ENCODE results near the gene HSP90AA1.
A peak's percentile ranks its signal among the peaks of the same experiment; 100 is the strongest.
"Not testable (repeated sequence)": the region's sequence is repeated elsewhere in the genome, so short reads cannot be mapped to it uniquely, and the experiment has no call there.

The HSP90AA1 gene

GRCh38 chr14:102074415-102074964 is 12.4 kb downstream of the HSP90AA1 start:
- Mint-ChIP-seq H3K36me3 (ENCODE audit: insufficient read depth) (peaks cover 19% of the 10 kb centered on the region), H3K9me3 (no peaks in the 10 kb centered on the region), H3K4me3 (no peak overlapping the region), H3K4me1 (ENCODE audit: low read depth in 2 of 2) (peaks cover 17 to 18% of the 10 kb centered on the region in 2 donors), H3K27ac (peak overlapping the region in 1 of 2 donors; percentile 41), H3K27me3 (no peaks in the 10 kb centered on the region)
- DNase-seq = no peak
- ATAC-seq (replicated peaks) = no peak

DNA sequence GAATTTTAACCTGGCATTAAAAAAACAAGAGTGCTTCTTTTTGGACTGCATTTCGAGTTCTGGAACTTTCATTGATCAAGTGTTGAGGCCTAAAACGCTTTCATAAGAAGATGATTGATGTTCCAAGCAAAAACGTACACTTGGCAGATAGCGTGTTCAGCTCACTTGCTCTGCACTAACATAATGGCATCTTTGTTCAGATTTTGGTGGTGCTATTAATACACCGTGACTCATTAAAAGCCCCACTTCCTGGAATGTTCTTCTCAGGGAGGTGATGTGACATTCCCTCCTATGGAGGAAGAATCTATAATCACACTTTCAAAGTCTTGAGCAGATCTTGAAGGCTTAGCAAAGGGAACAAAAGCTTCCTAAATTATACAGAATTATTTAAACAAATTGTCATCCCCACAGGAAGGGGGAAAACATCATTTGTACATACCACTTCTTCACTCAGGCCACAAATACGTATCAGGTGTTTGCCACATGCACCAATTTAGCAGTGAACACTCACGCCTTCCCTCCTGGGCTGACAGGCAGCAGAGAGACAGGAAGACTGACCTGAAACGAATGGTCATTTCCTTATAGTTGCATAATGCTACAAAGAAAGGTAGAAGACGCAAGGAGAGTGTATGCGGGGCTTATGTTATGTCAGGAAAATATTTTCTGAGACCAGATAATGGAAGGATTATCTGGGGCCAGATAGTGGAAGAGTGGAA is 15.4 kb downstream of the HSP90AA1 start:
- peaks cover 12 to 16% of the 10 kb centered on the region in 2 donors for H3K4me1 Mint-ChIP-seq (ENCODE audit: low read depth in 2 of 2)
- peak overlapping the region in 1 of 2 donors; percentile 28 for H3K27ac Mint-ChIP-seq
- DNase-seq = no peak
- no peaks in the 10 kb centered on the region for H3K27me3 Mint-ChIP-seq
- H3K4me3 Mint-ChIP-seq = peak overlapping the region; percentile 0 to 17
- no peaks in the 10 kb centered on the region for H3K36me3 Mint-ChIP-seq (ENCODE audit: insufficient read depth)
- peak; percentile 48 for ATAC-seq (replicated peaks)
- H3K9me3 Mint-ChIP-seq = no peaks in the 10 kb centered on the region

DNA sequence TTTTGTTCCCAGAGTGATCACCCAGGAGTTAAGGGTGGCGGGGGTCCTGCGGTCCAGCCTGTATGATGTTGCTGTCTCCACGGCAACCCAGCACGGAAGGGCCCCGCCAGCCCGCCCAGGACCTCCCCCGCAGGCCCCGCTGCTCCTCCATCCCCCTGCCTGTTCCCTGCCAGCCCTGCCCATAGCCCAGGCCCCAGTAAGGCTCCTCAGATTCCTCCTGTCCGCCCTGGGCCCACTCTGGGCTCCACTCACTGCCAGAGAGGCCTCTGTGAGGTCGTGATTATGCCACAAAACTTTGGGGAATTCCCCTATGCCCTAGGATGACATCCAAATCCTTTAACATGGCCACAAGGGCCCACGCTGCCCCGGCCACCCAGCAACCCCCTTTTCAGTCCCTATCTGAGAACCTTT is 20.8 kb downstream of the HSP90AA1 start:
- Mint-ChIP-seq H3K27me3 (no peaks in the 10 kb centered on the region), H3K4me1 (ENCODE audit: low read depth in 2 of 2) (peaks cover 2 to 3% of the 10 kb centered on the region in 2 donors), H3K27ac (no peak overlapping the region), H3K4me3 (no peak overlapping the region), H3K9me3 (no peaks in the 10 kb centered on the region), H3K36me3 (ENCODE audit: insufficient read depth) (no peaks in the 10 kb centered on the region)
- DNase-seq (no peak), ATAC-seq (replicated peaks) (no peak)

- H3K36me3 Mint-ChIP-seq (ENCODE audit: insufficient read depth); H3K9me3 Mint-ChIP-seq; DNase-seq; H3K4me1 Mint-ChIP-seq (ENCODE audit: low read depth in 2 of 2); H3K27ac Mint-ChIP-seq; ATAC-seq (replicated peaks); H3K27me3 Mint-ChIP-seq; H3K4me3 Mint-ChIP-seq: not testable (repeated sequence)
Observed at GRCh38 chr14:102064590-102064989, 22.3 kb downstream of the HSP90AA1 start.

- ATAC-seq (replicated peaks) (no peak), DNase-seq (no peak)
- no peaks in the 10 kb centered on the region for H3K36me3 Mint-ChIP-seq (ENCODE audit: insufficient read depth)
- no peaks in the 10 kb centered on the region for H3K9me3 Mint-ChIP-seq
- no peak overlapping the region for H3K27ac Mint-ChIP-seq
- H3K4me1 Mint-ChIP-seq (ENCODE audit: low read depth in 2 of 2) = peaks cover 1 to 3% of the 10 kb centered on the region in 2 donors
- no peaks in the 10 kb centered on the region for H3K27me3 Mint-ChIP-seq
- no peak overlapping the region for H3K4me3 Mint-ChIP-seq
Observed at GRCh38 chr14:102063808-102064429, 22.9 kb downstream of the HSP90AA1 start.

GRCh38 chr14:102063109-102063807 is 23.6 kb downstream of the HSP90AA1 start:
- Mint-ChIP-seq H3K27ac (no peak overlapping the region), H3K4me3 (no peak overlapping the region), H3K9me3 (no peaks in the 10 kb centered on the region), H3K4me1 (ENCODE audit: low read depth in 2 of 2) (peaks cover 3 to 7% of the 10 kb centered on the region in 2 donors), H3K27me3 (no peaks in the 10 kb centered on the region), H3K36me3 (ENCODE audit: insufficient read depth) (no peaks in the 10 kb centered on the region)
- peak; percentile 58 to 65 (median 61) for DNase-seq
- peak; percentile 95 for ATAC-seq (replicated peaks)

DNA sequence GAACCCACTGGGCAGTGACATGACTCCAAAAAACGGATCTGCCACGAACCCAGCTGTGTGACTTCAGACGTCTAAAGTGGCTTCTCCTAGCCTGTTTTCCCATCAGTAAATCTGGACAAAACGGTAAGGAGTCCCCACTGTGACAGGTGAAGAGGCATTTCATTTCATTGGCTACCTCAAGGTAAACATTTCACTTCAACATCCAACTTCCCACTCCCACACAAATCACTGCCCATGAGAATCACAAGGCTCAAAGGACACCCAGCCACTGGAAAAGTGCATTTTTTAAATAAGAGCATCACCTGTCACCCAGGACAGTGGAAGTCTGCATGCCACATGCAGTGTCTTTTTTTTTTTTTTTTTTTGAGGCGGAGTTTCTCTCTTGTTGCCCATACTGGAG is 27.9 kb downstream of the HSP90AA1 start:
- Mint-ChIP-seq H3K9me3 (no peaks in the 10 kb centered on the region), H3K4me1 (ENCODE audit: low read depth in 2 of 2) (peaks cover 30 to 39% of the 10 kb centered on the region in 2 donors), H3K27ac (no peak overlapping the region), H3K4me3 (peak overlapping the region; percentile 72 to 73), H3K36me3 (ENCODE audit: insufficient read depth) (peaks cover 9% of the 10 kb centered on the region), H3K27me3 (no peaks in the 10 kb centered on the region)
- ATAC-seq (replicated peaks) = no peak
- DNase-seq = no peak

DNA sequence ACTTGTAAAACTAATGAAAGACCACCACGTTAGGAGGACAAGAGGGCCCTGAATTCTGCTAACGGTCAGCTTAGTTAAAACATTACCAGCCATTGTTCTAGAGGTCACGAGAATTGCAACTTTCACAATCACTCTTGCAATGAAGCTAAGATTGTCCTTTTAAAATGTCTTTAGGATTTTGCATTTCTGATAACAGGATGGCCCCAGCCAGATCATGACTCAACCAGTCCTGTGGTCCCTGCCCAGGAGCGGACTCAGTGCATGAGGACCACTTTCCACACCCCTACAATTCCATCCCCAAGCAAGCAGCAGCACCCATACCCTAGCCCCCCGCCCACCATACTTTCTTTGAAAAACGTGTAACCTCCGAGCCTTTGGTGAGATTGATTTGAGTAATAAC is 28.7 kb downstream of the HSP90AA1 start:
- ATAC-seq (replicated peaks) (no peak), DNase-seq (no peak)
- Mint-ChIP-seq H3K27ac (no peak overlapping the region), H3K9me3 (no peaks in the 10 kb centered on the region), H3K36me3 (ENCODE audit: insufficient read depth) (peaks cover 16% of the 10 kb centered on the region), H3K27me3 (no peaks in the 10 kb centered on the region), H3K4me1 (ENCODE audit: low read depth in 2 of 2) (peaks cover 30 to 39% of the 10 kb centered on the region in 2 donors), H3K4me3 (peak overlapping the region; percentile 72 to 73)

GRCh38 chr14:102057480-102058114 is 29.2 kb downstream of the HSP90AA1 start:
- peaks cover 16% of the 10 kb centered on the region for H3K36me3 Mint-ChIP-seq (ENCODE audit: insufficient read depth)
- H3K27me3 Mint-ChIP-seq = no peaks in the 10 kb centered on the region
- ATAC-seq (replicated peaks) (peak; percentile 96), DNase-seq (peak; percentile 30 to 35 (median 34))
- peaks cover 30 to 39% of the 10 kb centered on the region in 2 donors for H3K4me1 Mint-ChIP-seq (ENCODE audit: low read depth in 2 of 2)
- H3K9me3 Mint-ChIP-seq = no peaks in the 10 kb centered on the region
- H3K27ac Mint-ChIP-seq = no peak overlapping the region
- H3K4me3 Mint-ChIP-seq = peak overlapping the region; percentile 72 to 73

GRCh38 chr14:102056694-102057442 is 30.0 kb downstream of the HSP90AA1 start:
- Mint-ChIP-seq H3K4me3 (peak overlapping the region; percentile 72 to 73), H3K4me1 (ENCODE audit: low read depth in 2 of 2) (peaks cover 30 to 39% of the 10 kb centered on the region in 2 donors), H3K9me3 (no peaks in the 10 kb centered on the region), H3K27ac (no peak overlapping the region), H3K36me3 (ENCODE audit: insufficient read depth) (peaks cover 16% of the 10 kb centered on the region), H3K27me3 (no peaks in the 10 kb centered on the region)
- no peak for DNase-seq
- no peak for ATAC-seq (replicated peaks)

DNA sequence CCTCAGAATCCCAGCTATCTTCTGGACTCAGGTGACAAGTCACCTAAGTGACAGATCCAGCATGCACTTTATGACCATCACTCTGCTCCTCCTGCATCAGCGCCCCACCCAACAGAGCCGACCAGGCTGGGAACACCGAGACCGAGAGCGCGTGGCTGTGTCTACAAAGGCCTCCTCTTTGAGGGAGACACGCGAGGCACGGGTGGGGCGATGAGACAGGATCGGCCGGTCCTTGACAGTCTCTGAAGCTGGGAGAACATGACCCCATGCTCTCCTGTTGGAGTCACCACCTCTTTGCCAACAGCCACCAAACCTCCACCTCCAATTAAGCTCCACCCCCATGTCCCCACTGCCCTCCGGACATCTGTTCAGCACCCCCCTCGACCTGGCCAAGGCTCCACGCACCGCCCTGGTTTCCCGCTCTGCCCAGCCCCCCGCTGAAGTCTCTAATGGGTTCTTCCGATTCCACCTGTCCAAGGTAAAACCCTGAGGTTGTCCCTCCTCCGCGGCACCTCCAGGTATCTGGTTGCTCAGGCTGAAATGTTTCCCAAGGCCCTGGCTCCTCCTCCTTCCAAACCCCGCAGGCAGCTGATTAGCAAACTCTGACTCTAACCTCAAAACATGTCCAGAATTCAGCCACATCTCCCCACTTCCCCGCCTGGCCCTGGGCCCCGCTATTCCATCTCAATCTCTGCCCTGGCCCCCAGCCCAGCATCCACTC is 31.5 kb downstream of the HSP90AA1 start:
- no peak for DNase-seq
- peaks cover 25% of the 10 kb centered on the region for H3K36me3 Mint-ChIP-seq (ENCODE audit: insufficient read depth)
- H3K9me3 Mint-ChIP-seq = no peaks in the 10 kb centered on the region
- peaks cover 30 to 39% of the 10 kb centered on the region in 2 donors for H3K4me1 Mint-ChIP-seq (ENCODE audit: low read depth in 2 of 2)
- H3K27me3 Mint-ChIP-seq = no peaks in the 10 kb centered on the region
- ATAC-seq (replicated peaks) = no peak
- no peak overlapping the region for H3K4me3 Mint-ChIP-seq
- H3K27ac Mint-ChIP-seq = peak overlapping the region in 1 of 2 donors; percentile 64

DNA sequence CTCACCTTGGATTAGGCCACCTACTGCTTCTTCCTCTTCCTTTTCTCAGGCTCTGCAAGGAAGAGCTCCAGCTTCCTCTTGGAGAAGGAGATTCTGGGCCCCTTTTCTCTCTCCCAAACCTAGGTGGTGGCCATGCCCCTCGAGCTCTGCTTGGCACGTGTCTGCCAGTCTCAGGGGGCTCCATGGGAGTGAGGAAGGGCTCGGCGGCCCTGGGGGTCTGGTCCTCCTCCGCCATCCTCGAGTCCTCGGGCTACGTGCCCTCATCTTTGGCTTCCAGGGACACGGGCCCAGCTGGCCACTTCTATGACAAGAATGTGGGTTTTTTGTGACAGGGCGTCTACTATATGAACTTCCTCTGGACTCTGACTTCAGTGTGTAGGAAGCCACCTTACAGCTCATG is 34.3 kb downstream of the HSP90AA1 start:
- no peak overlapping the region for H3K4me3 Mint-ChIP-seq
- DNase-seq (no peak), ATAC-seq (replicated peaks) (no peak)
- H3K27ac Mint-ChIP-seq = no peak overlapping the region
- no peaks in the 10 kb centered on the region for H3K9me3 Mint-ChIP-seq
- H3K4me1 Mint-ChIP-seq (ENCODE audit: low read depth in 2 of 2) = peaks cover 20 to 24% of the 10 kb centered on the region in 2 donors
- H3K36me3 Mint-ChIP-seq (ENCODE audit: insufficient read depth) = peaks cover 50% of the 10 kb centered on the region
- no peaks in the 10 kb centered on the region for H3K27me3 Mint-ChIP-seq
